HG03442 (cell line): Measurements from ENCODE around the gene MAP4.

ENCODE experiments used
- ATAC-seq: cut with Tn5 transposase; IDR thresholded peaks from one replicate; pipeline ENCODE4 v1.9.1; 2021; ENCODE audit warnings: mild to moderate bottlenecking, moderate library complexity; ENCODE audit not compliant: unreplicated experiment

The MAP4 gene

GRCh38 chr3:47974974-47975470 lies 41.2 kb downstream of the MAP4 start:
- no peak for ATAC-seq

DNA sequence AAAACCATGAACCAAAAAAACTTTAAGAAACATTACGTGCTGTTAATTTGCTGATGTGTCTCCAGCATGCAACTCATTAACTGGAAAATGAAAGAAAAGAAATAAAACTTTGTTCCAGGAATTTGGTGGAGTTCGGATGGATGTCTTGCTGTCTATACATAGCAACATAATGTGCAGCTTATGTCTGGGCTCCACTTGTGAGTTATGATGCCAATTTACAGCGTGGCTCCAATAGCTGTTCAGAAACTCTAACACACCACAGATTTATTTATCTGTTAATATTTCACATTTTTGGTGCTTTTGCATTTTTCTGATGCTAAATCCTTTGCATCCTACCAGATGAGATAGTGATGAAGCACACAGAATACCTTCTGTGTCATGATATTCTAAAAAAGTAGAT lies 45.1 kb downstream of the MAP4 start:
- ATAC-seq, result no peak

DNA sequence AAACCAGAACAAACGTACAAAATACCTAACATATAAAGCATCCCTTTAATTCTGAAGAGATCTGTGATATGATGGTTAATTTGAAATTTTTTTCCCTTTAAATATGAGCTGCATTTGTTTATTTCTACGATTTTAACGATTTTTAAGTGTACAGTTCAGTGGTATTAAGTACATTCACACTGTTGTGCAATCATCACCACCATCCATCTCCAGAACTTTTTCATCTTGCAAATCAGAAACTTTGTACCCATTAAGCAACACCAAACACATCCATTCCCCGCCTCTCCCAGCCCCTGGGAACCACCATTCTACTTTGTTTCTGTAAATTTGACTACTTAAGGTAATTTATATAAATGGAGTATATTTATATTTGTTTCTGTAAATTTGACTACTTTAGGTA lies 51.5 kb downstream of the MAP4 start:
- no peak for ATAC-seq

DNA sequence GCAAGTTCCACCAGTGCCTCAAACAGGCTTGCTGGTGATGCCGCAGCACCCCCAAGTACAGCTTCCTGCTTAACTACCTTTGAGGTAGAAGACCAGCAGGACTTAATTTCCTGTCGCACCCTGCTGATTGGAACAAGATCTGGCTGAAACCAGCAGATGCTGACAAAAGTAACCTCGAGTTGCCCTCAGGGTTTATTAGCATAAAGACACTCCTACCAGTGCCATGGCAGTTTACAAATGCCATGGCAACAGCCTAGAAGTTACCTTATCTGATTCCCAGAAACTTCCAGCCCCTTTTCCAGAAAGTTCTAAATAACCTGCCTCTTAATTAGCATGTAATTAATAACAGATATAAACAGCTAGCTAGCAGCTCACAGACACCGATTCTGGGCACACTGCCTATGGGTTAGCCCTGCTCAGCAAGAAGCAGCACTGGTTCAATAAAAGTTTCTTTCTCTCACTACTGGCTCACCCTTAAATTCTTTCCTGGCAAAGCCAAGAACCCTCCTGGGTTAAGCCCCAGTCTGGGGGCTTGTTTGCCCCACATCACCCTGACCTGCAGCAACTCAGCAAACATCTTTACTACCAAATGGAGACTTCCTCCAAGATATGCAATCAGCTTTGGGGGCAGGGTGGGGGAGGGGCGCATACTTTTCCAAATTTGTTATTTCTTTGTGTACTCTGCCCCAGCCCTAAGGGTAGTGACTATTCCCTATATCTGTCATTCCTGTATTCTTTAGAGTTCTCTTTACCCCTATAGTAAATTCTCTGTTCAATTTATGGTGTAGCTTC lies 54.2 kb downstream of the MAP4 start:
- ATAC-seq, result no peak

DNA sequence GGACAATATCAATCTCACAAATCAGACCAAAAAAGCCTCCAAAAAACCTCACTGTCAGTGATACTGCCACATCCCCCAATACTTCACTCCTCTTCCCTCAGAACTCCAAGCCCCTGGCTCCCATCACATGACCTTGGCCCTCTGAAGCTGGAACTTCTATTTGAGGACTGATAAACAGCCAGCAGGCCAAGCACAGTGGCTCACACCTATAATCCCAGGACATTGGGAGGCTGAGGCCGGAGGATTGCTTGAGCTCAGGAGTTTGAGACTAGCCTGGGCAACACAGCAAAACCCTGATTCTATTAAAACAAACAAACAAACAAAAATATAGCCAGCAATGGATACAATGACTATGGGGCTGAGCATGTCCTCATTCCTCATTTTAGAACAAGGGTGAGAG lies 55.2 kb downstream of the MAP4 start:
- ATAC-seq, result no peak

DNA sequence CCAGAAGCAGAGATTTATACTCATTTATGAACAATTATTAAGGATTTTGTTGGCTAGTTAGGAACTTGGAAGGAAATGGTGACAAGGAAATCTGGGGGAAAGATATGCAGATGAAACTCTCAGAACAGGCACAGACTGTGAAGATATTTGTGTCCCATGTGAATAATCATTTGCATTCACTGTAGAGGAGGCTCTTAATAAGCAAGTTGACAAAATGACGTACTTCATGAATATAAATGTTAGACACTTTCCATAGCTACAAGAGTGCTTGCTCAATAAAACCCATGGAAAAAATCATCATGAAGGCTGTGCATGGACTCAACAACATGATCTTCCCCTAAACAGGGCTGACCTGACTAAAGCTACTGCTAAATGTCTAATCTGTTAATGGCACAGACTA lies 59.7 kb downstream of the MAP4 start:
- ATAC-seq, result no peak

- ATAC-seq, result no peak
Observed at GRCh38 chr3:47954567-47954966, 61.6 kb downstream of the MAP4 start.

DNA sequence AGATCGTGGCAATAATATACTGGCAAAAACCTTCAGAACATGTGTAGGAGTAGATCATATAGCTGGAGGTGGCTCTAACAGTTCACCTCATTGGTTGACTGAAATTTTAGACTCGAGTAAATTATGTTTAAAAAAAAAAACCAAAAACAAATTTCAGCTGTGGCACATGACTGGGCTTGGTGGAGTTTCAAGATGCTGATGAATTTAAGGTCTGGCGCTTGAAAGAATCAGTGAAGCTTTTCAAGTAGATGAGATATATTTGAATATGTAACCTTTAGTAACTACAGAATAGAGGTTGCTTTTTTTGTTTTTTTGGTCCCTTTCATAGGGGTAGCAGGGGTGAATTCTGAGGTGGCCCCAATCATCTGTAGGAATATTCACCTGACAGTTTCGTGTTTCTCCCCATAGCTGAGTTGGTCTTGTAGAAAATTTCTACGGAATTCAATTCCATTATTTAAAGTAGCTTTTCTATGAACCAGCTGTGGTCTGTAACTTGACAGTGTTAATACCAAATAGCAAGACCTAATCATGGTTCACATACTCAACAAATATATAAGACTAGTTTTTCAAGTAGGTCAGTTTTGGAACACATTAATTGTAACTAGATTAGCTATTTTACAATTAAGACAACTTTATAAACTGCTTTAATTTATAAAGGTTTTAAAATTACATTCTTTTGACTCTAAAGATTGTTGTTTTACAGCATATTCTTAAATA lies 65.6 kb downstream of the MAP4 start:
- no peak for ATAC-seq

DNA sequence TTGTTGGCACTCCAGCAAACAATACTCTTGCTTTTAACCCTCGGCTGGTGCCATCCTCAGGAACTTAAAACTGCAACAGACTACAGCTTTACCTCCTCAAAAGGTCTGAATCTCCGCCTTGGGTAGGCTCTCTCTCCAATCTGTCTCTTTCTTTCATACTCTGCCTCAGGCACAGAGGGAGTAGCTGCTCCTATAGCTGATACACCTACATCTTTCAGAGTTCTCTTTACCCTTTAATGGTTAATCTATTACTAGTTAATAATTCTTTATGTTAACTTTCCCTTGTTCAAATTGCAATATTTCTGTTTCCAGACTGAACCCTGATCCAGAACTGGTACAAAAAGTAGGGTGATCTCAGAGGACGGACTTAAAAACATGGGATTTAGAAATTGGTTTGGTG lies 66.2 kb downstream of the MAP4 start:
- no peak for ATAC-seq

- no peak for ATAC-seq
Observed at GRCh38 chr3:47940232-47940631, 76.0 kb downstream of the MAP4 start.

- no peak for ATAC-seq
Observed at GRCh38 chr3:47932421-47932820, 83.8 kb downstream of the MAP4 start.

DNA sequence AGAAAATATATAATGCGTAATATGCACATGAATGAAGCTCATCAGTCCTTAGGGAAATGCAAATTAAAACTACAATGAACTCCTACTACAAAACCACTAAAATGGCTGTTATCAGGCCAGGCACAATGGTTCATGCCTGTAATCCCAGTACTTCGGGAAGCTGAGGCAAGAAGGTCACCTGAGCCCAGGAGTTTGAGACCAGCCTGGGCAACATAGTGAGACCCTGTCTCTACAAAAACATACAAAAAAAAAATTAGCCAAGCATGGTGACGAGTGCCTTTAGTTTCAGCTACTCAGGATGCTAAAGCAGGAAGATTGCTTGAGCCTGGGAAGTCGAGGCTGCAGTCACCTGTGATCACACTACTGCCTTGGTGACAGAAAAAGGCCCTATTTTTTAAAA lies 85.2 kb downstream of the MAP4 start:
- no peak for ATAC-seq

DNA sequence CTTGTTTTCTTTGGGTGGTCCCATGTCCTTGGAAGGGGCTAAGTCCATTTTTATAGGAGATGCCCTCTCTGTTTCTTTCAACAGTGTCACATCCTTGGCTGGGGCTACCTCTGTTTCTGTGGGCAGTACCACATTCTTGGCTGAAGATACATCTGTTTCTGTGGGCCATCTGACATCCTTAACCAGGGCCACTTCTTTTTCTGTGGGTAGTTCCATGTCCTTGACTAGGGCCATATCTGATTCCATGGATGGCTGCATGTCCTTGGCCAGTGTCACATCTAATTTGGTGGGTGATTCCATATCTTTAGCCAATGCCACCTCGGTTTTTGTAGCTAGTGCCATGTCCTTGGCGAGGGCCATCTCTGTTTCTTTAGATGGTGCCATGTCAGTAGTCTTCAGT lies 99.5 kb downstream of the MAP4 start:
- no peak for ATAC-seq

DNA sequence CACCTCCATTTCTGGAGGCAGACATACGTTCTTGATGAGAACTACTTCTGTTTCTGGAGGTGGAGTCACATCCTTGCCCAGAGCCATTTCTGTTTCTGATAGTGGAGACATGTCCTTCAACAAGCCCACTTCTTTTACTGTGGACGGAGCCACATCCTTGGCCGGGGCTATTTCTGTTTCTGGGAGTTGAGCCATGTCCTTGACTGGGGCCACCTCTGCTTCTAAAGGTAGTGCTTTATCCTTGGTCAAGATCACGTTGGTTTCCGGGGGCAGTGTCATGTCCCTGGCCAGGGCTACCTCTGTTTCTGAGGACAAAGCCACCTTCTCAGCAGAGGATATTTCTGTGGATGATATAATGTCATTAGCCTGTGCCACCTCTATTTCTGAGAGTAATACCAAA lies 100.0 kb downstream of the MAP4 start:
- ATAC-seq, result no peak

- ATAC-seq, result no peak
Observed at GRCh38 chr3:47912006-47912504, 104.2 kb downstream of the MAP4 start.

- no peak for ATAC-seq
Observed at GRCh38 chr3:47910777-47911440, 105.3 kb downstream of the MAP4 start.

GRCh38 chr3:47910233-47910632 lies 106.0 kb downstream of the MAP4 start:
- ATAC-seq, result no peak

DNA sequence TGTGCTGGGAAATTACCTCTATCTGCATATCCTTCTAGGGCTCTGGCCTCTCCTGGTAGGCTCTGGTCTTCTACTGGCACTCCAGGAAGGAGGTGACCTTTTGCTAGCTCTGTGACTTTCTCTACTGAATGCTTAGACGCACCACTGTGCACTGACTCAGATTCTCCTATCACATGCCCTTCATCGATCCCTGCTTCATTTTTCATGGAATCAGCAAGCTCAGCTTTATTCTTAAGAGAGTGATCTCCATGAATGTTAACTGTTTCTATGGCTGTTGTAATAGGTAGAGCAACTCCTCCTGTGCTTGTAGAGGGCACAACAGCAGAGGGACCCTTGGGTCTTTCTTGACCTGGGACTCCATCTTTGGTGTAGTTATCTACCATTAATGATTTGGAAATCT lies 106.6 kb downstream of the MAP4 start:
- no peak for ATAC-seq

DNA sequence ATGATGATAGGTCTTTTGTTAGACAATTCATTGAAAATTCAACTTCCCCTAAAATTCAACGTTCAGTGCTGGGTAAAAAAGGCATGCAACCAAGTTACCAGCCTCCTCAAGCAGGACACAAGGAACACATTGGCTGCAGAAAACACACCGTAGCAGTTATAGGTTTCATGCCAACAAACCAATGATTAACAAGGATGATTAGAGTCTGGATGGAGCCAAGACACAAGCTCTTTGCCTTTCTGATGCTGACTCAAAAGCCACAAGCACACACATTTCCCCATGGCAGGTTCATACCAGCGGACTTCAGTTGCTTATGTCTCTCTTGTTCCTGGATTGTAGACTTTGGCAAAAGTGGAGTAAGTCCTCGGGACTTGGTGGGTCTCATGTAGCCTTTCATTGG lies 107.5 kb downstream of the MAP4 start:
- no peak for ATAC-seq

GRCh38 chr3:47907784-47908183 lies 108.4 kb downstream of the MAP4 start:
- no peak for ATAC-seq

DNA sequence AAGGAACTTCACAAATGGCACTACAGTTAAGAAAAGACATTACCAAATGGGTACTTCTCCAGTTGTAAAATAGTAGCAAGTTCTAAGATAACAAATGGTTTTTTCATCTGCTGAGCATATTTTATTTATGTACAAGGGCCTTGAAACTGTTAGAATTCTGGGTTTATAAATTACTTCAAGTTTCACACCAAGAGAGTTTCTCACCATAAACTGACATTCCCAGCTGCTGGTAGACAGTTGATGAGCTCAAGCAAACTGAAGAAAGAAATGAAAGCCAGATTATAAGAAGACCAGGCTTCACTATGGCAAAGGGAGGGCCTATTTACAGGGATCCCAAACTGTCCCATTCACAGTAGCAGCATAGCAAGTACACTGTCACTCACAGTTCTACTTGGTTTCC lies 113.5 kb downstream of the MAP4 start:
- ATAC-seq, result no peak
